ENCODE data around the gene AP1S1. TPM values are rescaled to one million over a fixed set of nuclear protein-coding genes. Genes with fewer than 3 reads are reported as not detected.
A peak's percentile ranks its signal among the peaks of the same experiment; 100 is the strongest.

The AP1S1 gene
- total and polyA plus RNA-seq, 2 donors (not counting 1 experiment from before 2014, with no cell fraction given), result 10.3 to 16.3 TPM

DNA sequence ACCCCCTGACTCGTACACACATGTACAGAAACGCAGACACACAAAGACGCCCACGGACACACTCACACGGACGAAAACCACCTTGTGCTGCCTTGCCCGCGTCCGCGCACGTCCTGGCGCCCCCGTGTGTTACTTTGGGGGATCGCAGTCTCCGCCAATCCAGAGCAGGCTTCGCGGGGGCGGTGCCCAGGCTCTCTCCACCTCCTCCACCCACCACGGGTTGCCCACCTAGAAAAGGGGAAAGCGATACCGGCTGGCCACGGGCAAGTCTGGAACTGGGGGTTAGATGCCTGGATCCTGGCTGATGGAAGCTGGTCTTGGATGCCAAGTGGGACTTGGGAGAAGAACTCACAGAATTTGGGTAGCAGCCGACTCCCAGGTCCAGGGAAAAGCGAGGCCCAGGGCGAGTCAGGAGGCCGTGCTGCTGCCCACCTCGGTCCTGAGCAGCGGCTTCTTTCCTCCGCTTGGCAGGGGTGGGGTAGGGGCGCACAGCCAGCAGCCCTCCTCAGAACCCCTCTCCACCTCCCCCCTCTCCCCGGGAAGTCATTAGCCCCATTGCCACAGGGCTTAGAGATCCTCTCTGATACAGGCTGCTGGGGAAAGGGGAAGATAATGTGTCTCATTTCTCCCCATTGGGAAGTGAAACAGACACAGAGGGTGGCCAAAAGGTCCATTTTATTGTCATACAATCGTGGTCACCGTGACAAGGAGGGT lies 15.7 kb downstream of the AP1S1 start:
- H3K27ac Mint-ChIP-seq, result peak overlapping the region; percentile 60
- intact Hi-C loops (cut with micrococcal nuclease), result loop anchor here (1.0 kb wide), 1 partner anchor 26 kb away; no protein-coding TSS in a partner anchor
- H2AFZ ChIP-seq (ENCODE audit: insufficient read depth, low read depth, low read length, poor library complexity, severe bottlenecking), result no peak overlapping the region

More for the DNA sequence above, 15.7 kb downstream of the AP1S1 start:
- H3K27me3 ChIP-seq (replicated peaks in 1 of 4; ENCODE audit: control extremely low read depth in 1 of 4, control insufficient read depth in 3 of 4, insufficient read depth in 4 of 4, low read length in 3 of 4), result peaks cover 0 to 99% (median 75%) of the 10 kb centered on the region in 4 experiments
- CTCF ChIA-PET, result interaction anchor here (2.7 kb wide), 2 partner anchors 22 to 26 kb away, joined by 12 to 23 read pairs; no protein-coding TSS in a partner anchor
- WGBS (ENCODE audit: insufficient coverage), result 3% methylated on average over 22 of the region's 33 CpGs
- peaks cover 0 to 64% (median 4%) of the 10 kb centered on the region in 3 donors for H3K9me3 ChIP-seq (ENCODE audit: control extremely low read depth in 1 of 3, control insufficient read depth in 2 of 3, insufficient read depth in 1 of 3, low read length in 2 of 3)
- H4K20me1 ChIP-seq (ENCODE audit: control insufficient read depth, insufficient read depth, low read length, poor library complexity, severe bottlenecking), result peaks cover 17% of the 10 kb centered on the region
- peak; percentile 57 for ATAC-seq (ENCODE audit: low read depth)
- POLR2A ChIA-PET, result no interaction called here
- Mint-ChIP-seq H3K27me3 (peaks cover 80% of the 10 kb centered on the region), H3K9me3 (ENCODE audit: insufficient read depth) (no peaks in the 10 kb centered on the region), H3K4me1 (peaks cover 62% of the 10 kb centered on the region), H3K4me3 (peak overlapping the region; percentile 49)
- no peaks in the 10 kb centered on the region for H3K36me3 ChIP-seq (replicated peaks in 1 of 2; ENCODE audit: control extremely low read depth in 1 of 2, control insufficient read depth in 1 of 2, extremely low read depth in 1 of 2, insufficient read depth in 2 of 2, low read length in 1 of 2)
- H3K4me1 ChIP-seq (ENCODE audit: control insufficient read depth in 2 of 2, insufficient read depth in 2 of 2, low read length in 2 of 2), result peaks cover 74 to 84% of the 10 kb centered on the region in 2 donors
- H3K27ac ChIP-seq (ENCODE audit: low read length in 2 of 2), result no peak overlapping the region
- H3K79me2 ChIP-seq (ENCODE audit: control insufficient read depth, insufficient read depth, low read length), result no peaks in the 10 kb centered on the region
- peak overlapping the region; percentile 45 for H3K4me2 ChIP-seq (replicated peaks; ENCODE audit: low read depth, low read length, poor library complexity, severe bottlenecking)
- no peak overlapping the region for H3K4me3 ChIP-seq (ENCODE audit: control extremely low read depth in 1 of 5, extremely low read depth in 1 of 5, insufficient read depth in 1 of 5, low read depth in 2 of 5, low read length in 4 of 5)
- no peak for TF ChIP-seq EZH2 (IDR thresholded peaks at IDR 0.05; ENCODE audit: borderline replicate concordance, insufficient read depth, low read depth, low read length, poor library complexity, severe bottlenecking)
- TF ChIP-seq, protein P1, sequence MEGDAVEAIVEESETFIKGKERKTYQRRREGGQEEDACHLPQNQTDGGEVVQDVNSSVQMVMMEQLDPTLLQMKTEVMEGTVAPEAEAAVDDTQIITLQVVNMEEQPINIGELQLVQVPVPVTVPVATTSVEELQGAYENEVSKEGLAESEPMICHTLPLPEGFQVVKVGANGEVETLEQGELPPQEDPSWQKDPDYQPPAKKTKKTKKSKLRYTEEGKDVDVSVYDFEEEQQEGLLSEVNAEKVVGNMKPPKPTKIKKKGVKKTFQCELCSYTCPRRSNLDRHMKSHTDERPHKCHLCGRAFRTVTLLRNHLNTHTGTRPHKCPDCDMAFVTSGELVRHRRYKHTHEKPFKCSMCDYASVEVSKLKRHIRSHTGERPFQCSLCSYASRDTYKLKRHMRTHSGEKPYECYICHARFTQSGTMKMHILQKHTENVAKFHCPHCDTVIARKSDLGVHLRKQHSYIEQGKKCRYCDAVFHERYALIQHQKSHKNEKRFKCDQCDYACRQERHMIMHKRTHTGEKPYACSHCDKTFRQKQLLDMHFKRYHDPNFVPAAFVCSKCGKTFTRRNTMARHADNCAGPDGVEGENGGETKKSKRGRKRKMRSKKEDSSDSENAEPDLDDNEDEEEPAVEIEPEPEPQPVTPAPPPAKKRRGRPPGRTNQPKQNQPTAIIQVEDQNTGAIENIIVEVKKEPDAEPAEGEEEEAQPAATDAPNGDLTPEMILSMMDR (IDR thresholded peaks at IDR 0.05), result peak; percentile 90
- peak; percentile 83 for DNase-seq
- H3K9ac ChIP-seq (ENCODE audit: low read length), result no peak overlapping the region
